K562 (cell line): ENCODE data around the gene RECK.

Source experiments
- FOXJ3 ChIP-seq: sonication (generic); formaldehyde crosslinking; IDR thresholded peaks from 2 replicates; pipeline ENCODE4 v1.4.0; 2020; ENCODE audit warnings: mild to moderate bottlenecking, missing genetic modification reagents
- MXI1 ChIP-seq: IDR thresholded peaks from 2 replicates; pipeline ENCODE4 v1.6.1; 2011; ENCODE audit warnings: low read depth, mild to moderate bottlenecking, improper control_type of control experiment, low read length
- PHF8 ChIP-seq: fragments of 200-600 bp; sonication (generic); IDR thresholded peaks from 2 replicates; pipeline ENCODE4 v1.6.1; 2012; ENCODE audit warnings: mixed run types, mild to moderate bottlenecking, inconsistent platforms, low read length, moderate library complexity, borderline replicate concordance
- TF ChIP-seq, protein P1 (sequence below): fragments of 450-650 bp; formaldehyde crosslinking; IDR thresholded peaks from 2 replicates; pipeline ENCODE4 v1.4.0; 2020; ENCODE audit warnings: mild to moderate bottlenecking

DNA sequence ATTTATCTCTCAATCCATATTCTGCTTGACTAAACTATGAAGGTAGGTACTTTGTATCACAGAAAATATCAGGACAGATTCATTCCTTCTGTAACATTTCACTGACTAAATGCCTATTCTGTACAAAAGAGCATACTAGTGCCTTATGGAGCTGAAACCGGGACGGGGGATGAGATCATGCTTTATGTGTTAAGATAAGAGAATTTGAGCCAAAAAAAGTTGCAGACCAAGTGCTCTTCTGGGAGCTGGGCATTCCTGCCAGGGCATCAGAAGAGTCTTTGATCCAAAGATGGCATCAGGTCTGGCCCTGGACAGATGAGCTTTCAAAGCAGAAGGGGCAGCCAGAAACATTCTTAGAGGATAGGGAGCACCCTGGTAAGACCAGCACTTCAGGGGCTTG, 72.4 kb downstream of the RECK start:
- TF ChIP-seq MXI1 = no peak
- TF ChIP-seq, protein P1, sequence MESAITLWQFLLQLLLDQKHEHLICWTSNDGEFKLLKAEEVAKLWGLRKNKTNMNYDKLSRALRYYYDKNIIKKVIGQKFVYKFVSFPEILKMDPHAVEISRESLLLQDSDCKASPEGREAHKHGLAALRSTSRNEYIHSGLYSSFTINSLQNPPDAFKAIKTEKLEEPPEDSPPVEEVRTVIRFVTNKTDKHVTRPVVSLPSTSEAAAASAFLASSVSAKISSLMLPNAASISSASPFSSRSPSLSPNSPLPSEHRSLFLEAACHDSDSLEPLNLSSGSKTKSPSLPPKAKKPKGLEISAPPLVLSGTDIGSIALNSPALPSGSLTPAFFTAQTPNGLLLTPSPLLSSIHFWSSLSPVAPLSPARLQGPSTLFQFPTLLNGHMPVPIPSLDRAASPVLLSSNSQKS (CRISPR knock-in tag) = no peak
- no peak for TF ChIP-seq FOXJ3 (CRISPR knock-in tag)
- TF ChIP-seq PHF8 = no peak
